Measurements from ENCODE around the gene NWD2.
"Not testable (repeated sequence)": the region's sequence is repeated elsewhere in the genome, so short reads cannot be mapped to it uniquely, and the experiment has no call there.

NWD2 gene

DNA sequence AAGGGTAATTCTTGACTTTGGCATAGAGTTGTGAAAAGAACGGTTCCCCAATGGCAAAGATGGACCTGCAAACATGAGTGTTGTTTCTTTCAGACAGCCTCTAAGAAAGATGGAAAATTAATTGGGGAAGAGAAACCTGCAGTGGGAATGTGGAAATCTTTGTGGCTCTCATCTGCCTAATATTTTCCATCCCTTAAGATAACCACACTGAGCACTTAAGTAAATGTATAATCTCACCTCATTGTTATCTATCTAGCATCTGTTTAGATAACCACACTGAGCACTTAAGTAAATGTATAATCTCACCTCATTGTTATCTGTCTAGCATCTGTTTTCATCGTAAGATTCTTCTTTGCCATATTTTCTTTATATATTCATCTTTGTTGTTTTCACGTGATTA, 149.3 kb downstream of the NWD2 start:
- no peak for DNase-seq

DNA sequence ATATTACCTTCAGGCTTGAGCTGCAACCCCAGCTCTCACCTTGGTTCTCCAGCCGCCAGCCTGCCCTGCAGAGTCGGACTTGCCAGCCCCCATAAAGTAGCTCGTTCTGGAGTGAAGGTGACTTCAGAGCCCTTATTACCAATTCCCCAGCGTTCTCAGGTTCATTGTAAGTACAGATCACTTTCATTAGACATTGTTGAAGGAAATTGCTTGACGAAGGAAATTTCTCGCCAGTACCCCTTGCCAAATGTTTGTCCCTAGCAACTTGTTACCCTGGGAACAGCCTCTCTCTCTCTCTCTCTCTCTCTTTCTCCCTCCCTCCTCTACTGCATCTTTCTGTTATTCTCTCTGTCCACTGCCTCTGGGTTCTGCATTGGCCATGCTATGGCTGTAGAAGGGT, 153.0 kb downstream of the NWD2 start:
- DNase-seq: no peak

DNA sequence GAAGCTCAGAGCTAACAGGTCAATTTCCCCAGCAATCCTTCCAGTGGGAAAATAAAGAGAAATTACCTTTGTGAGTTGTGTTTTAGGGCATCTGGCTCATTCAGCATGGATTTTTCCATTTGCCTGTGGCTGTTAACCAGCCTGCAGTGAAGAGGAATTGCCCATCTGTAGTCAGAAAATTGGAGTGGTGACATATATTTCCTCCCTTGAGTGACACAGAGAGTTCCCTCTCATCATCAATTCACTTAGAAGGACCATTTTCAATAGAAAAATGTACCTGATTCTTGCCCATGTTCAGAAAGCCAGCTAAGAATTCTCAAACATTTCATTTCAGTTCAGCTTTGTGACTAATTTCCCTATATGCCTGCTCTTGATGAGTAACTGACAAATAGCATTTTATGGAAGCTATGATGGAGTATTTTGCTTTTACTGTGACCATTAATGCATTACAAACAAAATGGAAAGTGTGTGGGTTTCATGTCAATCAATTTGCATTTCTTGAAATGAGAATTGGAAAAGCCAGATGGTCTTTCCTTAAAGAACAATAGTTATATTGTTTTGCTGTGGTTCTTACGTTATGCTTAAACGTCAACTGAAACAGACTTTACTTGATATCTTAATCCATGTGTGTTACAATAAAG, 155.8 kb downstream of the NWD2 start:
- DNase-seq: no peak

DNA sequence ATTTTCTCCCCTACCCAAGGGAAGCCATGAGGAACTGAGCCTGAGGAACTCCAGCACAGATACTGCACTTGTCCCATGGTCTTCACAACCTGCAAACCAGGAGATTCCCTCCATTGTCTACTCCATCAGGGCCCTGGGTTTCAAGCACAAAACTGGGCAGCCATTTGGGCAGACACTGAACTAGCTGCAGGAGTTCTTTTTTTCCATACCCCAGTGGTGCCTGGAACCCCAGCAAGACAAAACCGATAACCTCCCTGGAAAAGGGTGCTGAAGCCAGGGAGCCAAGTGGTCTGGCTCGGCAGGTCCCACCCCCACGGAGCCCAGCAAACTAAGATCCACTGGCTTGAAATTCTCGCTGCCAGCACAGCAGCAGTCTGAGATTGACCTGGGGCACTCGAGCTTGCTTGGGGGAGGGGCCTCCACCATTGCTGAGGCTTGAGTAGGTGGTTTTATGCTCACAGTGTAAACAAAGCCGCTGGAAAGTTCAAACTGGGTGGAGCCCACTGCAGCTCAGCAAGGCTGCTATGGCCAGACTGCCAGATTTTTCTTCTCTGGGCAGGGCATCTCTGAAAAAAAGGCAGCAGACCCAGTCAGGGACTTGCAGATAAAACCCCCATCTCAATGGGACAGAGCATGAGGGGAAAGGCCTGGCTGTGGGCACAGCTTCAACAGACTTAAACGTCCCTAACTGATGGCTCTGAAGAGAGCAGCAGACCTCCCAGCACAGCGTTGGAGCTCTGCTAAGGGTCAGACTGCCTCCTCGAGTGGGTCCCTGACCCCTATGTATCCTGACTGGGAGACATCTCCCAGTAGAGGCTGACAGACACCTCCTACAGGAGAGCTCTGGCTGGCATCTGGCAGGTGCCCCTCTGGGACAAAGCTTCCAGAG, 163.6 kb downstream of the NWD2 start:
- not testable (repeated sequence) for DNase-seq

DNA sequence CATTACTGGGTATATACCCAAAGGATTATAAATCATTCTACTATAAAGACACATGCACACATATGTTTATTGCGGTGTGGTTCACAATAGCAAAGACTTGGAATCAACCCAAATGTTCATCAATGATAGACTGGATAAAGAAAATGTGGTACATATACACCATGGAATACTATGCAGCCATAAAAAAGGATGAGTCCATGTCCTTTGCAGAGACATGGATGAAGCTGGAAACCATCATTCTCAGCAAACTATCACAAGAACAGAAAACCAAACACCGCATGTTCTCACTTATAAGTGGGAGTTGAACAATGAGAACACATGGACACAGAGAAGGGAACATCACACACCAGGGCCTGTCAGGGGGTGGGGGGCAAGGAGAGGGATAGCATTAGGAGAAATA, 169.1 kb downstream of the NWD2 start:
- not testable (repeated sequence) for DNase-seq

DNA sequence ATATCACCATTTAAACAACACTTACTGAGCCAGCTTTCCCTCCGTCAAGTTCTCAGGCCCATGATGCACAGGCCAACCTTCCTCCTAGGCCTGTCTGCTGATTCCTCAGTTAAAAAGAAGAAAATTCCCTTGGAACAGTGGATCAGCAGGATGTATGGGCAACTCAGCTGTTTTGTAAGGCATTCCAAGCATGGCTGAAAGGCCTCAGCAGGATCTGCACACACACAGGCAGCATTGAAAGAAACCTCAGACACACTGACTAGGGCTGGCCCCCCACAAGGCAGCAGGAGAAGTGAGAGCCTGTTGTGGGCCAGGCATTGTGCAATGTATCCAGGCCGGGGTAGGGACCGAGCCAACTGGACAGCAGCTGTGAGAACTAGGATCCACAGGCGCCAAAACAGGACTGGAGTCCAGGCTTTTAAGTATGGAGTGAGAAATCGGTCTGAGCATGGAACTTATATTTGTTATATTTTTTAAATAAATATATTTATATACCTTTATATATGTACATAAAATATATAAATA, 171.4 kb downstream of the NWD2 start:
- DNase-seq: no peak

DNA sequence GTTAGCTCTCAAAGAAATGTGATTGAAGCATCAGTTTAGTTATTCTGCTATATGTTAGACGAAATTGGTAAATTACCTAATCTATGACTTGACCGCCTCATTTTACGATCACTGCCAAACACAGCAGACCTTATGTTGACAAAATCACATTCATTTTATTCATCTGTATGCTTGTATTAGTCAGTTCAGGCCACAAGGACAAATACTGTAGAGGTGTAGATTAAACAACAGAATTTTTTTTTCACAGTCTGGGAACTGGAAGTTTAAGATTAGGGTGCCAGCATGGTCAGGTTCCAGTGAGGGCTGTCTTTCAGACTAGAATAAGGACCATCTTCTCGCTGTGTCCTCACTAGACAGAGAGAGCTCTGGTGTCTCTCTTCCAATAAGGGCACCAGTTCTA, 177.1 kb downstream of the NWD2 start:
- no peak for DNase-seq

DNA sequence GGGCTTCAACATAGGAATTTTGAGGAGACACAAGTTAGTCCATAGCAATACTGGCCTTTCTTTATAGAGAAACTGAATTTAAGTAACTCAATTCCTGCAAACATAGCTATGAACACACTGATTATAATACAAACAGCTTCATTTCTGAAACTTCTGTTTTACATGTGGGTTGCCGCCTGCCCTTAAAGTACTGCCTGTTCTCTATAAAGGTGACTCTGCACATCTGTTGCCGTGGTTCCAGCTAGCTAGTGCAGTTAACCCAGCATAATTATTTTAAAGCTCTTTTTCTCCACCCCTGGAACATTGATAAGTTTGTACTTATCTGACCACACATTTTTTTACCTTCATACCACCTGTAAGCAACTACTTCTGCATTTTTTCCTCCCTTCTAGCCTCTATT, 177.6 kb downstream of the NWD2 start:
- no peak for DNase-seq

DNA sequence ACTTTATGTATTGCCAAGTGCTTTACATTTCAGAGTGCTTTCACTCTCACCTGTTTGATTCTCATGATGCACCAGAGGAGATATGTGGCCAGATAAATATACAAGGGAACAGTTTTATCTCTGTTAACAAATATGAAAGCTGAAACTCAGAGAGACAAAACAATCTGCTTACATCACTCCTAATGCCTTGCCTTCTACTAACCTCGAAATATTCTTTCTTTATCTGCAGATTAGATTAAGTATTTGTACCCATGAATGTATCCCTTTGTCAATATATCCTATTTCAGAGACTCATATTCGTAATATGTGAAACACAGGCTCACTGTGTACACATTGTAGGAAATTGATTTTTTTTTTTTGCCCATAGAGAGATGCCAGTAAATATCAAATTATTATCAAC, 178.1 kb downstream of the NWD2 start:
- no peak for DNase-seq

DNA sequence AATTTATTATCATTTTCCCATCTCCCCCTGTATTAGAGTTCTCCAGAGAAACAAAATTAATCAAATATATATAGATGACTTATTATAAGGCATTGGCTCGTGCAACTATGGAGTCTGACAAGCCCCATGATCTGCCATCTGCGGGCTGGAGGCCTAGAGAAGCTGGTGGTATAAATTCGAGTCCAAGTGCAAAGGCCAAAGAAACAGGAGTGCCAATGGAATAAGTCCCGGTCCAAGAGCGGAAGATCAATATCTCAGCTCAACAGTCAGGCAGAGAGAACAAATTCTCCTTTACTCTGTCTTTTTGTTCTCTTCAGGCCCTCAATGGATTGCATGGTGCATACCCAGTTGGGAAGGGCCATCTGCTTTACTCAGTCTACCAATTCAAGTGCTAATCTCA, 178.8 kb downstream of the NWD2 start:
- no peak for DNase-seq

DNA sequence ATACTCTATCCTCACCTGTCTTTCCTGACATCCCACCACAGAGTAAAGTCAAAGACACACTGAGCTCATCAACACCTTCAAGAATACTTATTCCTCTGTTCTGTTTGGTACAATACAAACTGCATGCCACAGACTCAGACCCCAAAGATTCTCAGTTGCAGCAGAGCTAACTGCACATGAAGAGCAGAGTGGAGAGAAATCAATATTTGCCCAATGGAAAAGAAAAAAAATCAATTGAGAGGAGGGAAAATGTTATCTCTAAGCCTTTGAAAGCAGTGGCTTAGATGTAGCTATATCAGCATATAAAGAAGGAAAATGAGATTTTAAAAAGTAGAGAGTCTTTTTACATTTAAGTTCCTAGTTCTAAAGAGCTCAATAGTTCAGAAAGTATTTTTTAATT, 180.2 kb downstream of the NWD2 start:
- no peak for DNase-seq

DNA sequence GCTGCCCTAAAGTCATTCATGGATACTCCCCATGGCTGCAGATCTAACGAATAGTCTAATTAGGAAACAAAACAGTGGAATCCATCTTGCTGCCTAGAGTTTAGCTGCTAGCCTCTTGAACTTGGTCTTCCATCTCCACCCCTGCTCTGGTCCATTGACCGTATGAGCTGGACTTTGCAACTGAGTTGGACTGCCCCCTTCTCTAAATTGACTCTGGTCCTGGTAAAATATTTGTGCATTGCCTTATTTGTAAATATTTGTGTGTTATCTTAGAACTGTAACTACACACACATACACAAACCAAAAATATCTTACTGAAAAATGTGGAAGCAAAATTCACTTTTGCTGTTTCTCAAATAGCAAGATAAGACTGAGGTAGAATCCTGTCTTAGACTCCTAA, 181.3 kb downstream of the NWD2 start:
- DNase-seq: no peak

DNA sequence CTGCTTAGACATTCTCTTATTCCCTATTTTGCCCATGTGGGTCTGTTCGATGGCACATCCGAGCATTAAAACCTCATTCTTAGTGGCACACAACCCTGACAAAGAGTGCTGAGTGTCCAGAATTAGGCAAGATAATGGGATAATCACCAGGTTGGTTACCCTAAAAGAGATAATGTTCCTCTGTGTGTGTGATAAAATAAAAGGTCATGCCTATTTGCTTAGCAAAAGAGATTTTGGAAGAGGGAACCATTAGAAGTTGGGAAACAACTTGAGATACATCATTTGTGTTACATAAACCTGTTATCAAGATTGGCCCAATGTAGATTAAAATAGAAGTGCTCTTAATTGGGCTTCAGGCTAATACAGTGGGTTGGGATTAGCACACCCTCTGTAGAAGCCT, 182.7 kb downstream of the NWD2 start:
- DNase-seq: no peak

DNA sequence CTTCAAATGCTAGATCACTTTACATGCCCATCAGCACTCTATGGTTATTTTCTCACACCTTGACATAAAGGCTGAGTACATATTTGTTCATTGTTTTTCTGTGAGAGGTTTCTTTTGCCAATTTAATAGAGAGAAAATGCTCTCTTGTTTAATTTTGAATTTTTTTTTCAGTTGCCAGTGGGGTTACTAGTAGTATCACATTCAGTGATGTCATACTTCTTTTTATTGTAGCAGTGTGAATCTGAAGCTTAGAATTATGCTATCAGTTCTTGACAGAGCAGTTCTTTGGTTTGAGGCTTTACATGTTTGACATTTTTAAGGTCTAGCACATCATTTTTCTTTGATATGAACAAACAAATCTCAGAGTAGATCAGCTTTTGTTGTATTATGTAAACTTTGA, 185.4 kb downstream of the NWD2 start:
- no peak for DNase-seq

DNA sequence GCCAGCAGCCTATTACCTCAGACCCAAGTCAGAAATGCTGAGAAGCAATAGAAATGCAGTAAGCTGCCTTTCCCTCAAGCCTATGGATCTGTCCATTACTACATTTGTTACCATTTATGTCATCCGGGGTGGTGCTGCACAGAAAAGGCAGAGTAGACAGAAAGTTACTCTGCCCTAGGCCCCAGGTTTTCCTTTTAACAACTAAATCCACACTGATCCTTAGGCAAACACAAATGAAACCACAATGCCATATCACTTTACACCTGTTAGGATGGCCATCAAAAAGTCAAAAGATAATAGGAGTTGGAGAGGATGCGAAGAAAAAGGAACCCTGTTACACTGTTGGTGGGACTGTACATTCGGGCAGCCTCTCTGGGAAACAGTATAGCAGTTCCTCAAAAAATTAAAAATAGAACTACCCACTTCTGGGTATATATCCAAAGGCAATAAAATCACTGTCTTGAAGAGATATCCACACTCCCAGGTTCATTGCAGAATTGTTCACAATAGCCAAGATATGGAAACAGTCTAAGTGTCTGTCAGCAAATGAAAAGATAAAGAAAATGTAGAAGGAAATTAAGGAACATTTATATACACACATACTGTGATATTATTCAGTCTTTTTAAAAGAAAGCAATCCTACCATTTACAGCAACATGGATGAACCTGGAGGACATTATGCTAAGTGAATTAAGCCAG, 186.3 kb downstream of the NWD2 start:
- no peak for DNase-seq

DNA sequence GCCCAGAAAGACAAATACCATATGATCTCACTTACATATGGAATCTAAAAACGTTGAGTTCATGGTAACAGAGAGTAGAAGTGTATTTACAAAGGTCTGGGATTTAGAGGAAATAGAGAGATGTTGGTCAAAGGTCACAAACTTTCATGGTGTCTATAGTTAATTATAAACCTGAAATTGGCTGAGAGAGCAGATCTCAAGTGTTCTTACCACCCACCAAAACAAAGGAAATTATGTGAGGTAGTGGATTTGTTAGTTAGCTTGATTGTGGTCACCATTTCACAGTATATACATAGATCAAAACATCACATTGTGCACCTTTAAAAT, 186.8 kb downstream of the NWD2 start:
- DNase-seq: no peak

DNA sequence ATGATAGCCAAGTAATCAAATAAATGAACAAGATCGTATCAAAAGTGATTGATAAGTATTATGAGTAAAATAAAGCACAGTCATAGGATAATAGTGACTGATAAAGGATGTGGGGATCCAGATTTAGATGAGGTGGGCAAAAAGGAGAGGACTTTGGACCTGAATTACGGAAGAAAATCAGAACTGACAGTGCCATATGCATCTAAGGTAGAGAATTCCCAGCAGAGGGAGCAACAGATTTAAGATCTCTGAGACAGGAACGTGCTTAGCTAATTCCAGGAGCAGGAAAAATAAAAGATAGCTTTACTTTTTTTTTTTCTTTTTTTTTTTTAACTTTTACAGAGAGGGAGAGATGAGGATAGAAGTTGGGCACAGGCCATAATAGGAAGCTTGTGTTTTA, 189.9 kb downstream of the NWD2 start:
- no peak for DNase-seq

DNA sequence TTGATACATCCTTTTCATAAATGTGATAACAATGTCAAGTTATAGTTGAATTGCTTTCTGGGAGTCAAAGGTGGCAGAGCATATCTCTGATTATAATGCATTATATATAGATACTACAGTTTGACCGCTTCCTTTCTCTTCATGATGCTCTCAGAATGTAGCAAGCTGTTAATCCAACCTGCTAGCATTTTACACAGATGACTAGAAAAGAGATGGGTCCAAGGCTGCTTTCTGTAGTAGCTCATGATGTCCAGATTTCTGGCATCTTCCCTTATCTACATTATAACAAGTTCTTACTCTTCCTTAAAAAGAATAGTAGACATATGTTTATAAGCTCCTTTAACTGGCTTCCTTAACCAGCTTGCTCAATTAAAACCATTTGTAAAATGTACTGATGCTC, 192.0 kb downstream of the NWD2 start:
- no peak for DNase-seq

DNA sequence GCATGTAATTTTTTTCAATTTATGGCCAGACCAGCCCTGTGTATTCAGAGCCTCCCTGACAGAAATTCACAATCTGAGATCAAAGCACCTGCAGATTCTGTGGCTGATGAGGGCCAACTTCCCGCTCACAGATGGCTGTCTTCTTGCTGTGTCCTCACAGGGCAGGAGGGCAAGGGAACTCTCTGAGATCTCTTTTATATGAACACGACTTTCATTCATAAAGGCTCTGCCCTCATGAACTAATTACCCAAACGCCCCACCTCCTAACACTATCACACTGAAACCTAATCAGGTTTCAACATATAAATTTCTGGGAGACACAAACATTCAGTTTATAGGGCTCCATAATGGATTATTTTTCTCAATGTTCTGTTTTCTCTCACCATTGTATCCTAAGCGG, 192.6 kb downstream of the NWD2 start:
- DNase-seq: no peak

DNA sequence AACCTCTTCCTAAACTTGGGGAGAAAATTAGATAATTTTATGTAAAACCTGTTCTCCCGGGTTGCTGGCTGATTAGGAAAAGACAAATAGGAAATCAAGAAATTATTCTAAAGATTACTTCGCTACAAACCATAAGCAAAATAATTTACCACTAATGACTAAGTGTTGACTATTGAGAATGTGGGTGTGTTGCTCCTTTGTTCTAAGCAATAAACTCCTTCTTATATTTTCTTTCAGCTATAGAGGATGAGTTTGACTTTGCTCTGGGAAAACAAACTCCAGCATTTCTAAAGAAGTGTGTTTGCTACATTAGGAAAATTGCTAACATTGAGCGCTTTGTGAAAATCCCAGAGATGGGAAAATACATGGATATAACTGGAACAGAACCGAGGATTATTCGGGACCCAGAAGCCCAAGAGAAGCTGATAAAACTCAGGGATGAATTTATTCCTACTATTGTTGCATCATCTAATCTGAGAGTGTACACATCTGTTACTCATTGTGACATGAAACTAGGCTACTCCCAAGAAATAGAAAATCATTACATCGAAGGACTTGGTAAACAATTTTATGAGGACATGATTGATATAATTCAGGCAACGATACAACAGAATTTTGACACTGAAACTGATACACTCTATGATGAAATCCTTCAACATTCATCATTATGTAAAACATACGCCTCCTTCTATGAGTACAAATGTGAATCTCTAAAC, 194.2 kb downstream of the NWD2 start:
- DNase-seq: no peak

DNA sequence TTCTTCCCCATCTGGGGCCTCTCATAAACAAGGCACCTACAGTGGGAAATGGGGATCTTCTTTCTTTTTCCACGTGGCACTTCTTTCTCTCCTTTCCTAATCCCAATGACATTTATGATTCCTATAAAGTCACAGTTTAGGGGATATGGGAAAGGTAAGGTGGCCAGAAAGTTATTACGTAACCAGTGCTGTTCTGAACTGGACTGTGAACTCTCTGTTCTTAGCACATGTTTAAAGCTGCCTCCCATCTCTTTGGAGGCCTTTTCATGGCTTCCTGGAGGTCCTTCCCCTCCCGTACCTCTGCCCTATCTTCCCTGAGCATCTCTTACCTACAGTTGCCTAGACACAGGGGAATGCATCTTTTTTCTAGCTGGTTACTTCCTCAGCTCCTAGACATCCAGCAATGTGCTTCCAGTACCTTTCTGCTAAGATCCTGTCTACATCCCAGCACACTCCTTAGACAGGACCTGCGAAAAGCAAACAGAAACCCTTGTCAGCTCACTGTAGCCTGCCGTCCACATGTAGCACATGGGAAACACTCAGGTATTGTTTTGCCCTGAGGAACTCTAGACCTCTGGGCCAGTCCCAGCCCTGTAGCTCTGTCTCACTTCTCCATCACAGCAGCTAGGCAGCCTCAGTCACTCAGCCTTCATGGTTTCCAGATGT, 195.4 kb downstream of the NWD2 start:
- no peak for DNase-seq

DNA sequence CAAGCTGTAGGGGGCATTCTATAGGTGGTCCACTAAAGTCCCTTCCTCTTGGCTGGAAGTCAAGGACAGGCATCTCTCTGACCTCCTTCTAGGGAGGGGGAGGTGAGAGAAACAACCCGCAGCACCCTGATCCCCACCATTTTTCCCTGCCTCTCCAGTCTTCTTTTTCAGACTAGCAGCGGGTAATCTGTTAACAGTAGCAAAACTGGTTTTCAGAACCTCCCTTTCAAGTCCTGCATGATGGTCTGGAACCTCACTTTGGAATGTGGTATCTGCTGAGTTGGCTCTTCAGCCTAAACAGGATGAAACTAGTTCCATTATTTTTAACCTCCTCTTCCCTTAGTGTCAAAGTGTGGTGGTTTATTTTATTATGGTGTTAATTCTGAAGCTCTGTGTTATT, 196.0 kb downstream of the NWD2 start:
- DNase-seq: no peak
